T1000 (cell line): Measurements from ENCODE around the gene NPHP4.

ENCODE experiments used
- DNase-seq: peaks from one replicate; lab custom pipeline; 2025; ENCODE audit warnings: mixed read lengths; lab: John Stamatoyannopoulos, UW

NPHP4 gene

DNA sequence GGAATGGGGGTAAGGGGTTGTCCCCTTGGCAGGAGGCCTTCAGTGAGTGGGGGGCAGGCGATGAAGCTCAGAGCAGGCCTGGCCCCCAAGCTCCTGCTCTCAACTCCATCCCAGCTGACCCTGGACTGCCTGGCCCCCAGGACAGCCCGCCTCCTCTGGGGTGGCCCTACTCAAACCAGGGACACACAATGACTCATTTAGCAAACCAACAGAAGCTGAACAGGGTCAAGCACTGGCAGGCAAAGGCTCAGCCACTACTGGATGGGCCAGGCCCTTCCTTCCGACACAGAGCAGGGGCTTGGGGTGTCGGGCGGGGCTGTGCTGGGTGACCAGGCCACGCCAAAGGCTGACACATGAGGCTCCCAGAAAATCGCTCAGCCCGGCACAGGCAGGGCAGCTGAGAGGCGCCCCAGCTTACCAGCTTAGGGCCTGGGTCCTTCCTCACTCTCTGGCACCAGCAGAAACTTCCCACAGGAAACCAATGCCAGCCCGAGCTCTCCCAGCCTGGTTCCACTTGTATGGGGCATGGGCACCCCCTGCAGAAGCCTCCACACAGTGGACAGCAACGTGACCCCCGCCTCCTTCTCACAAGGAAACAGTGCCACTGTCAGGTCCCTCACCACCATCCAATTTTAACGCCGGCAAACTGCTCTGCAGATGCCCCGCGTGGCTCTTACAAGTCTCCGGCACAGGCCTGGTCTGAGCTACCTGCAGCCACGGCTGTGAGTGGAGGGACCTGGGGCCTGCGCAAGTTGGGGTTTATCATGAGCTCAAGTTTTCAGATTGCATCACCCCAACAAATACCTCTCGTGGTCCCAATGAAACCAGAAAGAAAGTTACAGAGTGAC is 114.3 kb downstream of the NPHP4 start:
- no peak for DNase-seq

DNA sequence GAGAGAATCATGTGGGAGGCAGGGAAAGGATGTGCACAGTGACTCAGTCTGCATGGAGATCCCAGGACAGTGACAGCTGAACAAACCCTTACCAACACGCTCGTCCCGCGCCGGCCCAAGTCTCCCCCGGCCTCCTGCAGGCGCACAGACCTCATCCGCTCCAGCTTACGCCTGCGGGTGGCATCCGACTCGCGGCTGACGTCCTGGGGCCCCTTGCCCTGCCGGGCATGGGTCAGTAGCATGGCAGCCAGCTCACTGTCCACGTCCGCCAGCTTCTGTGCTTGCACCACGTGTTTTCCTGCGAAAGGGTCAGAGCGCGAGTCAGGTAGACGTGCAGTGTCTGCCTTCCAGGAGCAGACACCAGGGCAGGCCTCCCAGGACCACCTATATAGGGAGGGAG is 115.2 kb downstream of the NPHP4 start:
- no peak for DNase-seq

GRCh38 chr1:5876094-5876650 is 116.1 kb downstream of the NPHP4 start:
- DNase-seq: no peak

- no peak for DNase-seq
These were observed 116.8 kb downstream of the NPHP4 start for GRCh38 chr1:5875345-5875910.

DNA sequence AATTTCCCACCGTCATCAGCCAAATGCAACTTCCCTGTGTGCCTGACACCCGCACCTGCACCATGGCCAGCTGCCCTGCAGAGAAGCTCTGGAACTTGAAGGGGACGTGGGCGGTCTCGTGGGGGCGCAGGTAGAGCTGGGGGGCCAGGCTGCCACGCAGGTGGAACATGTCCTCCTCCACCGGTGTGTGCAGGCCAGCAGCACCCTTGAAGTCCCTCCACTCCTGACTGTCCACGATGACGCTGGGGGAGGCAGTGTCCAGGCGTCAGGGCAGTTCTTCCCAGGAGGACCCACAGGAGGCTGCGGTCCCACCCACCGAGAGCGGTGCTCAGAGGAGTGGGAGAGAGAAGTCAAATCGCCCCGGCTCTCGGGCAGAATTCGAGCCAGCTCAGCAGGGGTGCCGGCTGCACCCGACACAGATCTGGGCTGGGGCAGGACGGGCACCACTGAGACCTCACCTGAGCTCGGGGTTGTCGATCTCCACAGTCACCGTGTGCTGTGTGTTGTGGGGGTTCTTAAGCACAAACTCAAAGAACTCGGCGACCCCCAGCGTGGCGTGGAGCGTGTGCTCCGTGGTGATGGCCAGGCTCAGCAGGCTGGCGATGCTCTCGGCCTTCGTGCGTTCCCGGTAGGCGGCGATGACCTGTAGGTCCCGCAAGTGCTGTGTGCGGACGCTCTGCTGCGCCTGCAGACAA is 117.7 kb downstream of the NPHP4 start:
- no peak for DNase-seq

DNA sequence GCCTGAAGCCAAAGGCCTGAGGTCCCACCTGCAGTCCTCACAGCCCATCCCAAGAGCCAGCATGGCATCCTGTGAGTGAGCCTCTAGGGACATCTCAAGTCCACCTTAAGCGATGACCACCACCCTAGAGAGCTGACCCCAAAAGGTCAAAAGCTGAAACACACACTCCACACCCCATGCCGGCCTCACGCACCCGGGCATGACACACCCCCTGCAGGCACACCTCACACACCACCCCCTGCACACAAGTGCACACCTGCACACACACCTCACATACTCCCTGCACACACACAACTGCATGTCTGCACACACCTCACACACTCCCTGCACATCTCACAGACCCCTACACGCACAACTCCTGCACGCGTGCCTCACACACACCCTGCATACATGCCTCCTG is 118.7 kb downstream of the NPHP4 start:
- DNase-seq: no peak

DNA sequence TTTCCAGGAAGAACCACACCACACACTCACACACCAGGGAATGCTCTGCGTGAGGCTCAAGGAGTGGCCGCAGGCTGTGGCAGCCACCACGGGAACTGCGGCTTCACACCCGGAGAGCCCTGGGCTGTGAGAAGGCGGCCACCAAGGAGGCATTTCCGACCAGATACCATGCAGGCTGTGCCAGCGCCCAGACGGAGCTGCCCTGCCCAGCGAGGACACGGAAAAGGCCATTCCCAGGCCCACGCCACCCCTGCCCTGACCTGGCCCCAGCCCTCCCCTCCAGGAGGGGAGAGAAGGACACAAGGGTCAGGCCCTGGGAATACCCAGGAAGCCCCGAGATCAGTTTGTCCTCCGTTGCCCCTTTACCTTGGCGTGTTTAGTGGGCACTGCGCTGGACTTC is 119.3 kb downstream of the NPHP4 start:
- no peak for DNase-seq

DNA sequence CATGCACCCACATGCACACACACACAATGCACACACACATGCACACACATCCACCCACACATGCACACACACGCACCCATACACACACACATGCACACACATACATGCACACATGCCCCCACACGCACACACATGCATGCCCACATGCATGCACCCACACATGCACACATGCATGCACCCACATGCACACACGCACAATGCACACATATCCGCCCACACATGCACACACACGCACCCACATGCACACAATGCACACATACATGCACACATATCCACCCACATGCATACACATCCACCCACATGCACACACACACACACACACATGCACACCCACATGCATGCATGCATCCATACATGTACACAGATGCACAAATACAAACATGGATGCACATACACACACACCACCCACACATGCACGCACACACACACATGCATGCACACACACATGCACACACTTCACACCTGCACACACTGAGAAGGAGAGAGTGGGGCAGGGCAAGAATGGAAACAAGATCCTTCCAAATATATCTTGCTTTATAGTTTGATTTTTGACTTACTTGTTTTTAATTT is 123.2 kb downstream of the NPHP4 start:
- no peak for DNase-seq

- DNase-seq: no peak
These were observed 126.5 kb downstream of the NPHP4 start for GRCh38 chr1:5865774-5866173.

- DNase-seq: no peak
These were observed 127.2 kb downstream of the NPHP4 start for GRCh38 chr1:5865056-5865455.

- no peak for DNase-seq
These were observed 128.0 kb downstream of the NPHP4 start for GRCh38 chr1:5864256-5864655.

- DNase-seq: no peak
These were observed 129.0 kb downstream of the NPHP4 start for GRCh38 chr1:5863238-5863637.

GRCh38 chr1:5861871-5862825 is 130.1 kb downstream of the NPHP4 start:
- no peak for DNase-seq

- no peak for DNase-seq
These were observed 131.9 kb downstream of the NPHP4 start for GRCh38 chr1:5860277-5860676.

DNA sequence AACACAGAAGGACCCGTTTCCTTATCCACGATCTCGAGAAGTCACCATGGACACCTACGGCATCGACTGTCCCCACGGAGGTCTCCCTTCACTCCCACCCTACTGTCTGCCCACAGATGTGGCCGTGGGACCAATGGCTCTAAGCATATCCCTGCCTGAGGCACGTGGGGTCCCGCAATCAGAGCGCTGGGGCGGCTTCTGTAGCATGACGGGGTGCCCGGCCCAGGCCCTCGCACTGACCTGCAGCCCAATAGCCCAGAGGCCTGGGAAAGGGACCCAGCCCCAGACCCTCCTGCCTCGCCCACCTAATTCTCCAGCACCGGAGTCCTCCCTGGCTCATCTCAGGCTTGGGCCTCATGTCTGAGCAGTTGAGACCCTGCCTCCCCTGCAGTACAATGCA is 132.5 kb downstream of the NPHP4 start:
- DNase-seq: no peak

GRCh38 chr1:5858844-5859407 is 133.3 kb downstream of the NPHP4 start:
- DNase-seq: no peak

- no peak for DNase-seq
These were observed 134.0 kb downstream of the NPHP4 start for GRCh38 chr1:5858246-5858645.

- no peak for DNase-seq
These were observed 134.6 kb downstream of the NPHP4 start for GRCh38 chr1:5857508-5858090.

DNA sequence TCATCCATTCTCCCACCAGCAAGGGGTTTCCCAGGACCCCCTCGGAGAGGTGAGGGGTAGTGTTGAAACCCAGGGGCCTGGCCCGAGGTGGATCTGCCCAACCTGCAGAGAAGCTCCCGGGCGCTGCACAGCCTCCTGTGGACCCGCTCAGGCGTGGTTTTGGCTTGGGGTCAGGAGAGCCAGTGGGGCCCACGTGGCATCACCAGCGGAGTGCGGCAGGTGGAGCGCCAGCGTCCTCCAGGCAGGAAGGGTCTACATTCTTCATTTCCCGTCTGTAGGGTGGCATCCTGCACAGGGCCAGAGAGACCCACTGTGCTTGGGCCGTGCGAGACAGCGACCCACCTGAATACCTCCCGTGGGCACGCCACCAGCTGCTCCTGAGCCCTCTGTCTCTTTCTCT is 135.2 kb downstream of the NPHP4 start:
- DNase-seq: no peak

- DNase-seq: no peak
These were observed 135.9 kb downstream of the NPHP4 start for GRCh38 chr1:5856246-5856815.
